ENCODE data around the gene CERT1.
"Not testable (repeated sequence)": the region's sequence is repeated elsewhere in the genome, so short reads cannot be mapped to it uniquely, and the experiment has no call there.

Gene CERT1

GRCh38 chr5:75511435-75512382 lies at the start of gene CERT1, which contains the start of gene POLK:
Gene CERT1, minus strand, starts transcription at chr5:75511629. Its CDS starts 422 bp downstream, at chr5:75511207.
Gene POLK, plus strand, starts transcription at chr5:75511891.
- TF ChIP-seq, protein P1, sequence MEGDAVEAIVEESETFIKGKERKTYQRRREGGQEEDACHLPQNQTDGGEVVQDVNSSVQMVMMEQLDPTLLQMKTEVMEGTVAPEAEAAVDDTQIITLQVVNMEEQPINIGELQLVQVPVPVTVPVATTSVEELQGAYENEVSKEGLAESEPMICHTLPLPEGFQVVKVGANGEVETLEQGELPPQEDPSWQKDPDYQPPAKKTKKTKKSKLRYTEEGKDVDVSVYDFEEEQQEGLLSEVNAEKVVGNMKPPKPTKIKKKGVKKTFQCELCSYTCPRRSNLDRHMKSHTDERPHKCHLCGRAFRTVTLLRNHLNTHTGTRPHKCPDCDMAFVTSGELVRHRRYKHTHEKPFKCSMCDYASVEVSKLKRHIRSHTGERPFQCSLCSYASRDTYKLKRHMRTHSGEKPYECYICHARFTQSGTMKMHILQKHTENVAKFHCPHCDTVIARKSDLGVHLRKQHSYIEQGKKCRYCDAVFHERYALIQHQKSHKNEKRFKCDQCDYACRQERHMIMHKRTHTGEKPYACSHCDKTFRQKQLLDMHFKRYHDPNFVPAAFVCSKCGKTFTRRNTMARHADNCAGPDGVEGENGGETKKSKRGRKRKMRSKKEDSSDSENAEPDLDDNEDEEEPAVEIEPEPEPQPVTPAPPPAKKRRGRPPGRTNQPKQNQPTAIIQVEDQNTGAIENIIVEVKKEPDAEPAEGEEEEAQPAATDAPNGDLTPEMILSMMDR (IDR thresholded peaks at IDR 0.05; ENCODE audit: low read depth, low read length) = no peak
- H3K4me3 ChIP-seq (ENCODE audit: low read depth, low read length) = peak within 1 kb of the TSS; percentile 97

GRCh38 chr5:75560655-75561054 lies 49.2 kb upstream of the CERT1 start:
- not testable (repeated sequence) for H3K4me3 ChIP-seq (ENCODE audit: low read depth, low read length)

DNA sequence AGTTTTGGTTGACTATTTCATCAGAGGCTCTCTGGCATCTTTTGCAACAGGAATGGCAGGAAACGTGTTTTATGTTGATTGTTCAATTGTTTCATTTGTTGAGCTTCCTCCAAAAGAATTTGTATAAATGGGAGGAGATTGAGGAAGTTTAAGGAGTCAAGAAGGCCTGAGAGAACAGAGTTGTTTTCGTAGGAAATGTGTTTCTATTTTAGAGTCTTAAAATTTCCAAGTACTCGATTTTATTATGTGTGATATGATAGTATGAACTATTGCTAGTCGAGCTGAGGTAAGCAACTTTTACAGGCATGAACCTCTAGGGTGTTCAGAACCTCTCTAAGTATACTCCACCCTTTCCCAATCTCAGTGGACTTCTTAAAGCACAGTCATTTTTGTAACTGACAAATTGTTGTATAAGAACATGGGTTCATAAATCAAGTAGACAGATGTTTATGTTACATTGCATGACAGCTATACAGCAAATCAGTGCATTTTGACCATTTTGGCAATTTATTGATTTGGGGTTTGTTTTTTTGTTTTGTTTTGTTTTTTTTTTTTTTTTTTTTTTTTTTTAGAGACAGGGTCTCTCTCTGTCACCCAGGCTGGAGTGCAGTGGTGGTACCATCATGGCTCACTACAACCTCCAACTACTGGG lies 47.7 kb upstream of the CERT1 start:
- no peak overlapping the region for H3K4me3 ChIP-seq (ENCODE audit: low read depth, low read length)
- TF ChIP-seq, protein P1 (IDR thresholded peaks at IDR 0.05; ENCODE audit: low read depth, low read length) = no peak

- TF ChIP-seq, protein P1 (IDR thresholded peaks at IDR 0.05; ENCODE audit: low read depth, low read length) = no peak
- H3K4me3 ChIP-seq (ENCODE audit: low read depth, low read length) = no peak overlapping the region
These were observed 46.8 kb upstream of the CERT1 start for GRCh38 chr5:75558221-75558620.

GRCh38 chr5:75553358-75553757 lies 41.9 kb upstream of the CERT1 start:
- H3K4me3 ChIP-seq (ENCODE audit: low read depth, low read length) = no peak overlapping the region
- TF ChIP-seq, protein P1 (IDR thresholded peaks at IDR 0.05; ENCODE audit: low read depth, low read length) = no peak

DNA sequence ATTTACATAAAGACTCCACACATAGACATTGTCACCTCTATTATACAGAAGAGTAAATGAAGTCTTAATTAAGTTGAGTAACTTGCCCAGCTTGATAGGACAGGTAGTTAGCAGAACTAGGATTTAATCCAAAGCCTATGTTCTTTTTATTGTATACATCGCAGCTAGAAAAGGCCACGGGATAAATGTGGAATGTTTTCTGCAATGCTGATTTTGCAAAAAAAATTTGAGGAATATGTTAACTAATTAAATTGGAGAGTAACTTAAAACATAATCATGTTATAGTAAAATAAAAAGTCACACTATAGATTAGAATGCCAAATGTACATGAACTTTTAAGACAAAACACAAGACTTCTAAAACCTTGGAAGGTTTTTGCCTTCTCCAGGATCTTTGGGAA lies 41.3 kb upstream of the CERT1 start:
- TF ChIP-seq, protein P1 (IDR thresholded peaks at IDR 0.05; ENCODE audit: low read depth, low read length) = no peak
- H3K4me3 ChIP-seq (ENCODE audit: low read depth, low read length) = no peak overlapping the region

DNA sequence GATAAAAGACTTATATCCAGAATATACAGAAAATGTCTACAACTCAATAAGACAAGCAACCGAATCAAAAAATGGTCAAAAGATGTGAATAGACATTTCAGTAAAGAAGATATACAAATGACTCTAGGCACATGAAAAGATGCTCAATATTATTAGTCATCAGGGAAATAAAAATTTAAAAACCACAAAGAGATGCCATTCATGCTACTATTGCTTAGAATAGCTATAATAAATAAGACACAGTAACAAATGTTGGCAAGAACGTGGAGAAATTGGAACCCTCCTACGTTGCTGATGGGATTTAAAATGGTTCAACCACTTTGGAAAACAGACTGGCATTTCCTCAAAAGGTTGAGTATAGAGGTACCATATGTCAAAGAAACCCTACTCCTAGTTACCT lies 40.0 kb upstream of the CERT1 start:
- no peak overlapping the region for H3K4me3 ChIP-seq (ENCODE audit: low read depth, low read length)
- TF ChIP-seq, protein P1 (IDR thresholded peaks at IDR 0.05; ENCODE audit: low read depth, low read length) = no peak

Measured in WI38 (cell line).